ENCODE data around the gene RRP12.
A peak's percentile ranks its signal among the peaks of the same experiment; 100 is the strongest.

RRP12 gene

DNA sequence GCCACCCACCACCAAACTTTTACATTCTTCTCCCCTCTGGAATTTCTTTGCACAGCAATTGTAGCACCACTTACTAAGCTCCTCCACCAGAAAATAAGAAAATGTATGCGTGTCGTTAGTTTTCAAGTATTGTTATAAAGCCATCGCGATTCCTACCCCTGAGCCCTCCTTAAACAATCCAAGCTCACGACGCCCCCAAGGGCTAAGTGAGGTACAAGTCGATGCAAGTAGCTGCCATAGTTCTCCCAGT lies 67.9 kb downstream of the RRP12 start:
- peak; percentile 50 for DNase-seq (ENCODE audit: low spot score)
- TF ChIP-seq, protein P1, sequence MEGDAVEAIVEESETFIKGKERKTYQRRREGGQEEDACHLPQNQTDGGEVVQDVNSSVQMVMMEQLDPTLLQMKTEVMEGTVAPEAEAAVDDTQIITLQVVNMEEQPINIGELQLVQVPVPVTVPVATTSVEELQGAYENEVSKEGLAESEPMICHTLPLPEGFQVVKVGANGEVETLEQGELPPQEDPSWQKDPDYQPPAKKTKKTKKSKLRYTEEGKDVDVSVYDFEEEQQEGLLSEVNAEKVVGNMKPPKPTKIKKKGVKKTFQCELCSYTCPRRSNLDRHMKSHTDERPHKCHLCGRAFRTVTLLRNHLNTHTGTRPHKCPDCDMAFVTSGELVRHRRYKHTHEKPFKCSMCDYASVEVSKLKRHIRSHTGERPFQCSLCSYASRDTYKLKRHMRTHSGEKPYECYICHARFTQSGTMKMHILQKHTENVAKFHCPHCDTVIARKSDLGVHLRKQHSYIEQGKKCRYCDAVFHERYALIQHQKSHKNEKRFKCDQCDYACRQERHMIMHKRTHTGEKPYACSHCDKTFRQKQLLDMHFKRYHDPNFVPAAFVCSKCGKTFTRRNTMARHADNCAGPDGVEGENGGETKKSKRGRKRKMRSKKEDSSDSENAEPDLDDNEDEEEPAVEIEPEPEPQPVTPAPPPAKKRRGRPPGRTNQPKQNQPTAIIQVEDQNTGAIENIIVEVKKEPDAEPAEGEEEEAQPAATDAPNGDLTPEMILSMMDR (IDR thresholded peaks at IDR 0.05; ENCODE audit: extremely low read depth, missing control alignments): no peak

DNA sequence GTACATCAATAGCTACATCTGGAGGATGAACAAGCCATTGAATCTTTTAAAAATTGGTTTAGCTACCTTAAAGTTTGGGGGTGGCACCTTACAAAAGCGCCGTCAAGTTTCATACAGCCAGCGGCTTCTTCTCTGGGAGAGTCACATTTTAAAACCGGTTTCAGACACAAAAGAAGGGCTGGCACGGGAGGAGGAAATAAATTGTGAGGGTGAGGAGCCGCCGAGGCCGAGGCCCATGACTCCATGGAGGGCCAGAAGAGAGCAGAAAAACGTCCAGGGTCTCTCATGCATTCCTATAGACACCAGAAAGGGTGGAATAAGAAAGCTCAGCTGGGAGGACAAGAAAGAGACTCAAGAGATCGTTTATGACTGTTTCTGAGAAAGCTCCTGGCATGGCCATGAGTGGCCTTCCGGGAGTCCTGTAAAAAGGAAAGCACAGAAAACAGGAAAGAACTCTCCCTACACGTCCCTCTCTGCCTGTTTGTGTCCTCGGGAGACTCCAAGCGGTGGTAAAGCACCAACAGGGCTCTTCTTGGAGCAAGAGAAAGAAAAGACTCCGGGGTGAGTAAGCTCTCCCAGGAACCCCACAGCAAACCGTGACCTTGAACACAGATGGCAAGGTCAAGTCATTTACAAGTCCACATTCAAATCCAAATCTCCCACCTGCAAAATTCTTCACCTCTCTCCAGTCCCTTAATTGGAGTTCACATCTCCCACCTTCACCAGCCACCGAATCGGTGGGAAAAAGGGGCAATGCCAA lies 68.4 kb downstream of the RRP12 start:
- TF ChIP-seq, protein P1 (IDR thresholded peaks at IDR 0.05; ENCODE audit: extremely low read depth, missing control alignments): no peak
- DNase-seq (ENCODE audit: low spot score): no peak

DNA sequence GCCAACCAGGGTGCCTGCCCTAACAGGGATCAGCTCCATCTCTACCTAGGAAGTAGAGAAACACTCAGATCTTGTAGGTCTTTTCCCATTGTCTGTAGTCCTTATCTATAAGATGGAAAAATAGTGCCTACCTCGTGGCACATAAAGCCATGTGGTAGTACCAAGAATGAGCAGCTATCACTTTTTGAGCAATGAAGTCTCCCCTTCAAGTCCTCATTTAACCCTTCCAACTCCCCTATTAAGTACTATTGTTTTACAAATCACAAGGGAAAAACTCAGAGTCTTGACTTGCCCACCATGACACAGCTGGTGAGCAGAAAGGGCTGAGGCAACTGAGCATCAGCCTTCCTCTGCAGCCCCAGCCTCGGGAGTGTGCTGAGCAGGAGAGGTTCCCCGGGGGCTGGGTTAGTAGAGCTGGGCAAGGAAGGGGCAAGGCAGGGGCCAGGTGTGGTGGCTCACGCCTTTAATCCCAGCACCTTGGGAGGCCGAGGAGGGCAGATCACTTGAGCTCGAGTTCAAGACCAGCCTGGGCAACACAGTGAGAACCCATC lies 69.9 kb downstream of the RRP12 start:
- DNase-seq (ENCODE audit: low spot score): no peak
- TF ChIP-seq, protein P1 (IDR thresholded peaks at IDR 0.05; ENCODE audit: extremely low read depth, missing control alignments): no peak

DNA sequence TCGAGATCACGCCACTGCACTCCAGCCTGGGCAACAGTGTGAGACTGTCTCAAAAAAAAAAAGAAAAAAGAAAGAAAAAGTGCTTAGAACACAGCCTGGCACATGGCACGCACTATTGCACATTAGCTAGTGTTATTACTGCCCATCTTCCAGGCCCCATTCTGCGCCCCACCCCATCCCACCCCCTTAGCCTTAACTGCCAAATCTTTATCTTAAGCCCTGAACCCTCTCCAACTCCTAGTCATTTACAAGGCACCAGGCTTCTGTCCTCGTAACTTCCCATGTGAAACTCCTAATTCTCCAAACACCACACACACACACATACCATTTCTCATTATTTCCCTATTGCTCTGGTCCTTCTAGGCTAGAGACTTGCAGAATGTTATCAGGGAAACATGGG lies 71.4 kb downstream of the RRP12 start:
- TF ChIP-seq, protein P1 (IDR thresholded peaks at IDR 0.05; ENCODE audit: extremely low read depth, missing control alignments): no peak
- DNase-seq (ENCODE audit: low spot score): no peak

DNA sequence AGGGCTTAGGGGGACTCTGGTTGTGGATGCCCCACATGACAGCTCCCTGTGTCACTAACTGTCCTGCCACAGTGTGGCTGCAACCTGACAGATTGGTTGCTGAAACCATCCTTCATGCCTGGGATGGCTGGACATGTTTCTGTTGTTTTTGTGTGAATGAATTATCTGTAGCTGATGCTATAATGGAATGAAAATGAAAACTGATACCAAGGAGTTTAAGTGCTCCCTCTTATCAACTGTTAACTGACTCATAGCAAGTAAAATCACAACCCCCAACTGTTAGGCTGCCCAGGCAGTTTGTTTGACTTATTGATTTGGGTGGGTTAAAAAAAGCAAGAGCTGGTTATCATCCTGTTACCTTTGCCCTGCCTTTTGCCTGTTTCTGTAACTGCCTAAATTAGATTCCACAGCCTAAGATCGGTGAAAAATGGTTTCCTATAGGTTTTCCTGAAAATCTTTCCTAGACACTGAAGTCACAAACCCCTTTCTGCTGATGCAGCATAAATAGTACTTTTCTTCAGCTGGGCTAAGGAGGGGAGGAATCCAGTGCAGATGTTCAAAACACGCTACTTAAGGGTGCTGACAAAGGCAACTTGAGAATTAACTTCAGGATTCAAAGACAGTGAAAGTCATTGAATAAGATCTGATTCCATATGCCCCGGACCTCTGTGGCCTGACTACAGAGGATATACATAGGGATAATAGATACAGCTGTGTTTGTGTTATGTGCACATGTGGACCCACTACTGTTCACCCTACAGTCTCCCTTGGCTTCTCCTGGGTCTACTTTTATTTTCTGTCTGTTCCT lies 72.3 kb downstream of the RRP12 start:
- TF ChIP-seq, protein P1 (IDR thresholded peaks at IDR 0.05; ENCODE audit: extremely low read depth, missing control alignments): no peak
- peak; percentile 42 for DNase-seq (ENCODE audit: low spot score)

DNA sequence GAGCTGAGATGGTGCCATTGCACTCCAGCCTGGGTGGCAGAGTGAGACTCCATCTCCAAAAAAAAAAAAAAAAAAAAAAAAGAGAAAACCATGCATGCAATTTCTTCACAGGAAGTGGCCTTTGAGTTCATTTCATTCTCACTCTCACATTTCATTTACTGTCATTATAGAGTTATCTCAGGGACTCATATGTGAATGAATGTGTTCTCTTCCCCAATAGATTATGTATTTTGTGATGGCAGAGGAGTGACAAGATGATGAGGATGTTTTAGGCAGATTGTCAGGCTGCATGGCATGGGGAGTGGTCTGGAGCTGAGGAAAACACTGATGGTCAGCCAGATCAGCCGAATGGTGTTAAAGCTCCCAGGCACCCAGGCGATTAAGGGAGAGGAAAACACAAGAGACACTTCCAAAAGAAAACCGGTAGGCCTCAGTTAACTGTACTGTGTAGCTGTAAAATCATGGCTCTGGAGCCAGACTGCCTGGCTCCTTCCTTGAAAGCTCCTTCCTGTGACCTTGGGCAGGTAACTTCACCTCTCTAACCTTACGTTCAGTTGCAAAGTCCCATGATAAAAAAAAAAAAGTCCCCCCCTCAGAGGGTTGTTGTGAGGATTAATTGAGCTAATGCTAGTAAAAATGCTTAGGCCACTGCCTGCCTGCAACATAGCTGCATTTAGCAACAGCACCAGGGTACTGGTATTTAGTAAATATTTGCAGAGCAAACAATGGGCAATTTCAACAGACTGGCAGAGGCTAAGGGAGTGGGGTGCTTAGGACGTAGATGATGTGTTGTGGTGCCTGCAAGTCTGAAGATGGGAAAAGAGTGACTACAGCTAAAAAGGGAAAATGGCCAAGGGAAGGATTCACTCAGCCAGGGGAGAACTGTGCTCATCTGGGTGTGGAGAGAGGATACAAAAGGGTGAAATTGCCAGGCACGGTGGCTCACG lies 73.5 kb downstream of the RRP12 start:
- DNase-seq (ENCODE audit: low spot score): no peak
- TF ChIP-seq, protein P1 (IDR thresholded peaks at IDR 0.05; ENCODE audit: extremely low read depth, missing control alignments): no peak
